T-helper 2 cell (primary cell): Measurements from ENCODE around the gene PUM1.
A peak's percentile ranks its signal among the peaks of the same experiment; 100 is the strongest.
"Not testable (repeated sequence)": the region's sequence is repeated elsewhere in the genome, so short reads cannot be mapped to it uniquely, and the experiment has no call there.

Experiments used
- DNase-seq, 5 experiments: peaks; one replicate each; pipeline versions ENCODE4 v3.0.0 to v3.0.0-alpha.2; 2012 to 2022

Gene PUM1

GRCh38 chr1:30991862-30992606, 73.5 kb downstream of the PUM1 start:
- DNase-seq = peak in 1 of 5 experiments; percentile 64

DNA sequence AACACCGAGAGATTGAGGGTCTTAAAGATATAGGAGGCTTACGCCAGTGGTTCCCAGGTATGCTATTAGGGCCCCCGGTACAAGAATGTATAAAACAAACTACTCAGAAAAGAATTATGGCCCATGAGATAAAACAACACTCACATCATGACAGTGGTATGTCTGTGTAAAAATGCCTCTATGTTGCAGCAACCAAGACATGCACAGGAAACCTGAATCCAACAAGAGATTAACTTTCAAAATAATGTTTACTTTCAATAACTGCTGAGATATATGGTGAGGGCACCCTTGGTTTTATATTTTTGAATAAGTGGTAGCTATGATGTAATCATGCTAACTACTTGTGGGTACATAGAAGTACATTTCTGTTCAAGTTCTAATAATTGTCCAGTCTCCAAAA, 74.9 kb downstream of the PUM1 start:
- DNase-seq = peak in 1 of 5 experiments; percentile 55

DNA sequence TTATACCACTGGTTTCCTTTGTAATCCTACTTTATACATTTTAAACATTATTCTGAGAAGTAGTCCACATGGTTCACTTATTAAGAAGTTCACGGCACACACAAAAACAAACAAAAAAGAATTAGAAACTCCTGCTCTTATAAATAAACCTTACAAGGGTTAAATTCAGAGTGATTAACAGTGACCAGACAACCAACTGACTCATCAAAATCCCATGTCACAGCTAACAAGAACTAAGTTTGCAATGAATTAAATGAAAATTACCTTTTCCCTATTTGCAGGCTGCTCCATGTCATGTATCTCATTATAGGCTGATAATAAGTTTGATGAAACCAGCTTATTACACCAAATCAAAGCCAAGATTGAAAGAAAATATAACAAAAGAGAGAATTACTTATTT, 77.5 kb downstream of the PUM1 start:
- DNase-seq = no peak

DNA sequence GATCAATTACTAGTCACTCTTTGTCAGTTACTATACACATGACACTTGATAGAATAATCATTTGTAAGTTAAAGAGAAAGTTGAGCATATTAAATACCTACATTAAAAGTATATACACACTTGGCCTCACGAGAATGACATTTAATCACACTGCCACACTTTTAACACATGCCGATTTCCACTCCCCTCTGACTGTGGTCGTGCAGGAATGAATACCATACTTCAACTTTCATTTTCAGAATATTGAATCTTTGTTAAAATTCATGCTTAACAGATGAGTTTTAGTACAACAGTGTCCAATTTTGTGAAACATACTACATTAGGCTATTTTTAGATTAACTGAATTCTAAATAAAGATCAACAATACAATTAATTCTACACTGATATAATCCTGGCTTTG, 78.8 kb downstream of the PUM1 start:
- DNase-seq = peak in 1 of 5 experiments; percentile 33

DNA sequence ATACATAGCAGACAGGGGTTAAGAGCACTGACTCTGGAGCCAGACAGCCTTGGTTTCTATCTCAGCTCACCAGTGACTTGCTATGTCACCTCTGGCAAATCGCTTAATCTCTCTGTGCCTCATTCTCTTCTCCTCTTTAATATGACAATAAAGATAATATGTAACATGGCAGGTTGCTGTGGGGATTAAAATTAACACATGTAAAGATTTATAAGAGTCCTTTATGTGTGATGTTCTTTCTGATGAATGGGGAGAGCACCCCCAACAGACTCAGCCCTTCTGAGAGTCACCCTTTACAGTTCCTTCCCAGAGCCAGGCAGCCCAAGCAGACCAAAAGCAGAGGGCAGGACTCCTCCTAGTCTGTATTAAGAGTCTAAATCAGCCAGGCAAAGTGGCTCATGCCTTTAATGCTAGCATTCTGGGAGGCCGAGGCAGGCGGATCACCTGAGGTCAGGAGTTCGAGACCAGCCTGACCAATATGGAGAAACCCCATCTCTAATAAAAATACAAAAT, 80.5 kb downstream of the PUM1 start:
- no peak for DNase-seq

GRCh38 chr1:30984165-30984889, 81.2 kb downstream of the PUM1 start:
- no peak for DNase-seq

DNA sequence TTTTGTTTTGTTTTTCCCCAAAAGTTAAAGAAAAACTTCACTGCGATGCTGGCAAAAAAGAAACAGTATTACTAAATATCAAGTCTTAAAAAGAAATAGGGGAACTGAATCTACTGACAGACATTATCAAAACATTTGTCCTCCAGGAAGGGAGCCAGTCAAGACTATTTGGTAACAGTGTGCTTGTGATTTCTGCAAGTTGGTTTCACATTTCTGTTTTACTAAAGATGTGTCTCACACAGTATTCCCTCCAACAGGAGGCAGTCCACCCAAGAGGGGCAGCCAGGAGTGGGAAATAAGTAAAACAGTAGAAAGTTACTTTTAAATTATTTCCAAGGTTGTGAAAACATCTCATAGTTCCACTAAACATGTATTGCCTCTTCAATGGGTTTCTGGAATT, 82.6 kb downstream of the PUM1 start:
- DNase-seq = no peak

DNA sequence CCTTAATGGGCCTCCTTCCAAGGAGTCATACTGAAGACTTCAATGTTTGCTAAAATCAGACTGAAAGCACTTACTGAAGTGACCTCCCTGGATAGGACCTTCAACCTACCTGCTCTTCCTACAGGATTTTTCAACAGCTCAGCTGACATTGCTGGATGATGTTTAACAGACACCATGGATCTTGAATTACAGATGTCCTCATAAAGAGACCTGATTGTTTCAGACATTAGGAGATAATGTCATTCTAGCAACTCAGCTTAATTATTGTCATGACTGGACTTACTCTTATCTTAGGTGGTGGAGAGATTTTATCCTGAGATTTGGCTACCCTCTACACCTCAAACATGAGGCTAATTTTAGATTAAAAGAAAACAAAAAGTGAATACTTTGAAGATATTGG, 83.1 kb downstream of the PUM1 start:
- no peak for DNase-seq

DNA sequence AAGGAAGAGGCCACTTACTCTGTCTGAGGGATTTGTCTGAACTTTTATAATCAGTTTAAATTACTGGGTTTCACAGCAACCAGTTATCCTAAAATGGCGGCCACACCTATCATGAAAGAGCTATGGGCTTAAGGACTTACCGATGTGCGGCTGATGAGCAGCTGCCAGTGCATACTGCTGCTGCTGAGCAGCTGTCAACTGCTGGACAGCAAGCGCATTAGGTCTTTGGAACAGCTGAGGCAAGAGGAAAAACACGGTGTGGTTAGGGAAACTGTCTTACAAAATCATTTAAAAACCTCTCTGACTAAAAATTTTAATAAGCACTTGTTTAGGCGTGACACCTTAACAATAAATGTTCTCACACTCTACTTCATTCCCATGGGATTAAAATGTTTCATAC, 84.3 kb downstream of the PUM1 start:
- DNase-seq = no peak

- DNase-seq = peak in 1 of 5 experiments; percentile 65
These were observed 88.0 kb downstream of the PUM1 start for GRCh38 chr1:30977511-30977910.

DNA sequence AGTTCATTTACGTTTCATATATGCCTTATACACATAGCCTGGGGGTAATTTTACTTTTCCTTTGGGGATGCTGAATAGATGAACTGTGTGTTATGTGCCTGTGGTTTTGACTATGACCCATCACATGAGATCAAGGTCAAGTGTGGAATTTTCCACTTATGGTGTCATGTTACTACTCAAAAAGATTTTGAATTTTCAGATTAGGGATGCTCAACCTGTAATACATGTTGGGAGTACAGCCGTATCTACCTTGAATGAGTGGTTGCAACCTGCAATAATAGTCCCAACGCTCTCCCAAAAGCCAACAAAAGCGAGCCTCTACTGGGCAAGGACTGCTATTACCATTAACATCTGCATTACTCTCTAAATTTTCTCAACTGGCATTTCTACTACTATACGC, 88.4 kb downstream of the PUM1 start:
- peak in 1 of 5 experiments; percentile 18 for DNase-seq

DNA sequence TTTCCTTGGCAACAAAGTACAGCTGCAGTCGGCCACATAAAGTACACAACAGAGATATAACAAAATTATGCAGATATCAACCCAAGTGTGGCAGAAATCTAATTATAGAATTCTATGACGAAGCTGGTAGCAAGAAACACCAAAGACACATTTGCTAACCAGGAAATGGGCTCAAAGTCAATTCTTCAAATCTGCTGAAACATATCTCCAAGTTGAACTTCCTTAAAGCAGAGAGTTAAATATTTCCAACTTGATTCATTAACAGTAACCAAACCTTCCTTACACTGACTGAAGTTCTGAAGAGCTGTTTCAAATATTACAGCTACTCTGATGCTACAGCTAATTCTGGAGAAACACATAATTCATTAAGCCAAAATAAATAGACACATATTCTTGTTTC, 89.4 kb downstream of the PUM1 start:
- DNase-seq = peak in 1 of 5 experiments; percentile 22

GRCh38 chr1:30975217-30975616, 90.3 kb downstream of the PUM1 start:
- no peak for DNase-seq

DNA sequence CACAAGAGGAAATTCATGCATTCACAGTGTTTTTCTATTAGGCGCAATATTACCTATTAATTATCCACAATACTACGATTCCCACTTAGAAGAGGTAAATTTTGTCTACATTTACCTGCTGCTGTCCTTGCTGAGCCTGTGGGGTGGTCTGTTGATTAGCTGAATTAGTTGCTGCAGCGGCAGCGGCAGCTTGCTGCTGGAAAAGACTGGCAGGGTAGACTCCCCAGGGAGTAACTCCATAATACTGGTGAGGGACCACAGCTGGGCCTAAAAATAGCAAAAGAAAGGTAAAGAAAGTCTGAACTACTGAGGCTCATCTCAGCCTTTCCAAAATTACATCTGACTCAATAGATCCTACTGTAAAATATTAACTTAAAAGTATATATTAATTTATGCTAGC, 91.0 kb downstream of the PUM1 start:
- no peak for DNase-seq

- not testable (repeated sequence) for DNase-seq
These were observed 93.2 kb downstream of the PUM1 start for GRCh38 chr1:30972349-30972748.

GRCh38 chr1:30971496-30971895, 94.0 kb downstream of the PUM1 start:
- DNase-seq = no peak

- DNase-seq = peak in 1 of 5 experiments; percentile 68
These were observed 95.6 kb downstream of the PUM1 start for GRCh38 chr1:30969903-30970302.

DNA sequence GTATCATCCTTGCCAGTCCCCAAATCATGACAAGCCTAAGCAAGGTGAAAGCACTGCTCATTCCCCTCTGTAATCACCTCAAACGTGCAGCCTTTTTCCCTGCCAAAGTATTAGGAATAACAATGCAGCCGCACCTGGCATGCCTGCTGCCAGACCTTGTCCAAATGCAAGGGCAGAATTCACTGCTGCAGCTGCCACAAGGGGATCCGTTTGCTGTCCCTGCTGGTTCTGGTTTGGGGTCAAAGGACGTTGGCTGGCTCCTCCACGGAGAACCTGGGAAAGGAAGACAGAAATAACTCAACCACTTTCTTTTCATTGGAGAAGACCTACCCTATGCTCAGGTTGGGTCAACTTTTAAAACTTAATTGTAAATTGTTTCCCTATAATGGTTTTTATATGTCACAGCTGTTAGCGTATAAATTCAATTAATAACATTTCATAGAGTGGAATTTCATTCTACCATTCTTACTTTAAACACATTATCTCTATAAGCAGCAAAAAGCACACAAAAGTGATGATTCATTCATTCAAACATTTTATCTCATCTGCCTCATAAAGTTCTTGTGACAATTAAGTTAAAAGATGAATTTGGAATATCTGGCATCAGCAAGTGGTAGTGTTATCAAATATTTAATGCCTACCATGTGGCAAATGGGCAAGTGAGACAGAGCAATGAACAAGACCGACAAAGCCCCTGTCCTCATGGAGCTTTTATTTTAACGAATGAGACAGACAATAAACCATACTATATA, 97.1 kb downstream of the PUM1 start:
- DNase-seq = no peak

GRCh38 chr1:30966690-30967369, 98.7 kb downstream of the PUM1 start:
- no peak for DNase-seq

- DNase-seq = no peak
These were observed 99.5 kb downstream of the PUM1 start for GRCh38 chr1:30965924-30966599.

GRCh38 chr1:30964706-30965105, 100.8 kb downstream of the PUM1 start:
- no peak for DNase-seq
